ENCODE measurements around the gene TTLL8.

DNA sequence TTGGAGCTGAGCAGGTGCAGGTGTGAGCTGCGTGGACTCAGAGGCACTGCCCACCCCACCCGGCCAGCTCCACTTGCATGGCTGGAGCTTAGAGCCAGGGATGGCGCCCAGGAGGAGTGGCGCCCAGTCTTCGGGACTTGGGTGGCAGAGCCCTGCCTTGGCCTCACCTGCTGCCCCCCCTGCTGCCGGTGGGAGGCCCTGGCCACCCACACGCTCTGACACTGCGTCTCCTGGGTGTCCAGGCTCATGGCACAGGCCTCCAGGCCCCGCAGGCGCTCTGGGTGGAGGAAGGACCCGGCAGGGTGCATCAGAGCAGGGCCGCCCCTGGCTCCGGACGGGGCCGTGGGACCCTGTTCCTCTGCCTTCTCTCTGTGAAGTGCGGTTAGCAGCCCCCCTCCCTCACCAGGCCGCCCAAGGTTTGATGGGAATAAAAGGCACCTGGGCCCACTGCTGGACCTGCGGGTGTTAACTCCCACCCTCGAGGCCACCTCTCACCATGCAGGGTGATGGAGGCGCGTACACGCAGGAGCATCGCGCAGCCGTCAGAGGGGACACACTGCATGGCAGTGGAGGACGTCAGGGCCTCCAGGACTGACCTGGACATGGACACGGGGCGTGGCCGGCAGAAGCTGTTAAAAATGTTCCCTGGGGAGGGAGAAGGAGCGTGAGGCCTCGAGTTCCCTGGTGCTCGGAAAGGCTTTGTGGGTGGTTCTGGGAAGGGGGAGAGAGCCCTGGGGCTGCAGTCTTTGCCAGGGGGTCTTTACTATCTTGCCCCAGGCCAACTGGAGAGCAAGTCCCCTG lies 57.3 kb downstream of the TTLL8 start:
- TF ChIP-seq, protein P1, sequence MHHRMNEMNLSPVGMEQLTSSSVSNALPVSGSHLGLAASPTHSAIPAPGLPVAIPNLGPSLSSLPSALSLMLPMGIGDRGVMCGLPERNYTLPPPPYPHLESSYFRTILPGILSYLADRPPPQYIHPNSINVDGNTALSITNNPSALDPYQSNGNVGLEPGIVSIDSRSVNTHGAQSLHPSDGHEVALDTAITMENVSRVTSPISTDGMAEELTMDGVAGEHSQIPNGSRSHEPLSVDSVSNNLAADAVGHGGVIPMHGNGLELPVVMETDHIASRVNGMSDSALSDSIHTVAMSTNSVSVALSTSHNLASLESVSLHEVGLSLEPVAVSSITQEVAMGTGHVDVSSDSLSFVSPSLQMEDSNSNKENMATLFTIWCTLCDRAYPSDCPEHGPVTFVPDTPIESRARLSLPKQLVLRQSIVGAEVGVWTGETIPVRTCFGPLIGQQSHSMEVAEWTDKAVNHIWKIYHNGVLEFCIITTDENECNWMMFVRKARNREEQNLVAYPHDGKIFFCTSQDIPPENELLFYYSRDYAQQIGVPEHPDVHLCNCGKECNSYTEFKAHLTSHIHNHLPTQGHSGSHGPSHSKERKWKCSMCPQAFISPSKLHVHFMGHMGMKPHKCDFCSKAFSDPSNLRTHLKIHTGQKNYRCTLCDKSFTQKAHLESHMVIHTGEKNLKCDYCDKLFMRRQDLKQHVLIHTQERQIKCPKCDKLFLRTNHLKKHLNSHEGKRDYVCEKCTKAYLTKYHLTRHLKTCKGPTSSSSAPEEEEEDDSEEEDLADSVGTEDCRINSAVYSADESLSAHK (tag by site-specific recombination; IDR thresholded peaks at IDR 0.05), result no peak
- no peak for TF ChIP-seq ZBTB8A (tag by site-specific recombination; IDR thresholded peaks at IDR 0.05)

Data from HEK293 (cell line).